ENCODE data around the gene CCDC192.

- no peak for TF ChIP-seq CTCF (IDR thresholded peaks at IDR 0.05)
- TF ChIP-seq RNF2 (IDR thresholded peaks at IDR 0.05; ENCODE audit: borderline replicate concordance, low read depth): no peak
- no peak for TF ChIP-seq POLR2A (IDR thresholded peaks at IDR 0.05; ENCODE audit: low read length)
- TF ChIP-seq RFX5 (IDR thresholded peaks at IDR 0.05): no peak
- no peak for TF ChIP-seq PBX3 (IDR thresholded peaks at IDR 0.05)
Measured at GRCh38 chr5:127813633-127814587, 110.7 kb downstream of the CCDC192 start.
